HepG2 (cell line): ENCODE data around the gene C1R. TPM values are rescaled to one million over a fixed set of nuclear protein-coding genes. Genes with fewer than 3 reads are reported as not detected.

Source experiments
- ARNT2 ChIP-seq: sonication (generic); formaldehyde crosslinking; IDR thresholded peaks from 2 replicates; pipeline ENCODE4 v1.8.0; 2022; ENCODE audit warnings: mild to moderate bottlenecking, low read depth, missing genetic modification reagents, moderate library complexity
- CCAR2 ChIP-seq: fragments of 200-400 bp; formaldehyde crosslinking; optimal IDR thresholded peaks from 2 replicates; pipeline ENCODE3; 2018; ENCODE audit warnings: low read depth, mild to moderate bottlenecking, low read length, moderate library complexity
- DNMT3B ChIP-seq: conservative IDR thresholded peaks from 2 replicates; pipeline ENCODE4 v1.6.1; 2016; ENCODE audit warnings: missing biosample characterization, control low read depth
- GTF2F1 ChIP-seq: fragments of 150-350 bp; IDR thresholded peaks from 2 replicates; pipeline ENCODE4 v1.6.1; 2014; ENCODE audit warnings: low read length
- GZF1 ChIP-seq: sonication (generic); formaldehyde crosslinking; IDR thresholded peaks from 2 replicates; pipeline ENCODE4 v1.5.1; 2020; ENCODE audit warnings: mild to moderate bottlenecking, missing genetic modification reagents
- HNRNPK ChIP-seq: fragments of 200-400 bp; formaldehyde crosslinking; IDR thresholded peaks from 2 replicates; pipeline ENCODE4 v1.6.1; 2018; ENCODE audit warnings: low read length, low read depth, moderate library complexity, mild to moderate bottlenecking; ENCODE audit not compliant: poor library complexity, severe bottlenecking
- HOXA7 ChIP-seq: sonication (generic); formaldehyde crosslinking; IDR thresholded peaks from 2 replicates; pipeline ENCODE4 v1.8.1; 2022; ENCODE audit warnings: mild to moderate bottlenecking, missing genetic modification reagents, moderate library complexity
- KMT2A ChIP-seq: sonication (generic); formaldehyde crosslinking; IDR thresholded peaks from 2 replicates; pipeline ENCODE4 v1.4.0; 2020; ENCODE audit warnings: missing genetic modification reagents
- KMT2B ChIP-seq: IDR thresholded peaks from 2 replicates; pipeline ENCODE4 v1.6.1; 2016; ENCODE audit warnings: missing genetic modification reagents, missing compliant biosample characterization
- NCOA2 ChIP-seq: sonication (generic); formaldehyde crosslinking; IDR thresholded peaks from 2 replicates; pipeline ENCODE4 v1.8.0; 2022; ENCODE audit warnings: inconsistent platforms
- NRL ChIP-seq: sonication (generic); formaldehyde crosslinking; IDR thresholded peaks from 2 replicates; pipeline ENCODE4 v1.5.0; 2020; ENCODE audit warnings: missing genetic modification reagents, mild to moderate bottlenecking, moderate library complexity, borderline replicate concordance
- ZBTB1 ChIP-seq: sonication (generic); formaldehyde crosslinking; IDR thresholded peaks from 2 replicates; pipeline ENCODE4 v1.4.0; 2020; ENCODE audit warnings: missing genetic modification reagents, borderline replicate concordance
- ZBTB7B ChIP-seq: sonication (generic); formaldehyde crosslinking; IDR thresholded peaks from 2 replicates; pipeline ENCODE4 v1.4.0; 2020; ENCODE audit warnings: missing genetic modification reagents
- ZFYVE20 ChIP-seq: sonication (generic); formaldehyde crosslinking; IDR thresholded peaks from 2 replicates; pipeline ENCODE4 v1.8.0; 2023; ENCODE audit warnings: low read depth, mild to moderate bottlenecking, moderate library complexity, missing genetic modification reagents, borderline replicate concordance
- ZNF124 ChIP-seq: sonication (generic); formaldehyde crosslinking; IDR thresholded peaks from 2 replicates; pipeline ENCODE4 v1.4.0; 2020; ENCODE audit warnings: missing genetic modification reagents
- ZNF329 ChIP-seq: sonication (generic); formaldehyde crosslinking; IDR thresholded peaks from 2 replicates; pipeline ENCODE4 v1.9.0; 2021; ENCODE audit warnings: low read depth, mild to moderate bottlenecking, missing genetic modification reagents
- ZNF557 ChIP-seq: sonication (generic); formaldehyde crosslinking; IDR thresholded peaks from 2 replicates; pipeline ENCODE4 v1.4.0; 2020; ENCODE audit warnings: missing genetic modification reagents
- ZNF782 ChIP-seq: sonication (generic); formaldehyde crosslinking; IDR thresholded peaks from 2 replicates; pipeline ENCODE4 v1.4.0; 2020; ENCODE audit warnings: missing genetic modification reagents, mild to moderate bottlenecking, borderline replicate concordance
- ZNF790 ChIP-seq: sonication (generic); formaldehyde crosslinking; IDR thresholded peaks from 2 replicates; pipeline ENCODE4 v1.8.0; 2022; ENCODE audit warnings: missing genetic modification reagents, mild to moderate bottlenecking, borderline replicate concordance
- polyA plus RNA-seq, 8 experiments: library from polyadenylated mRNA; depleted of rRNA in 3 of 8; stranded (reverse) in 7 of 8; unstranded in 1 of 8; fragments of >200 nt; fragmentation: Illumina TruSeq in 4 of 8; extraction: Trizol in 4 of 8; gene quantifications; 2 replicates each; pipeline versions ENCODE4 v1.2.1 to v1.2.3, GENCODE V29; 2011 to 2016; ENCODE audit warnings: low read depth in 4 of 8, missing spikeins in 1 of 8, mixed read lengths in 1 of 8; ENCODE audit not compliant: insufficient read depth in 1 of 8
- total RNA-seq, 5 experiments: library from RNA; depleted of rRNA; stranded (reverse); fragments of >200 nt; fragmentation: Illumina TruSeq; extraction: Trizol; gene quantifications; 2 replicates each; pipeline ENCODE4 v1.2.3, GENCODE V29; 2016; ENCODE audit warnings: low read depth in 1 of 5
- TF ChIP-seq, protein P1 (sequence below): sonication (generic); formaldehyde crosslinking; IDR thresholded peaks from 2 replicates; pipeline ENCODE4 v1.5.0; 2020; ENCODE audit warnings: mild to moderate bottlenecking, missing genetic modification reagents
- TF ChIP-seq, protein P2 (sequence below): sonication (generic); formaldehyde crosslinking; IDR thresholded peaks from 2 replicates; pipeline ENCODE4 v1.8.1; 2023; ENCODE audit warnings: mild to moderate bottlenecking, missing genetic modification reagents
- TF ChIP-seq, protein P3 (sequence below): sonication (generic); formaldehyde crosslinking; IDR thresholded peaks from 2 replicates; pipeline ENCODE4 v1.4.0; 2020; ENCODE audit warnings: missing genetic modification reagents, borderline replicate concordance
- TF ChIP-seq, protein P4 (sequence below): sonication (generic); formaldehyde crosslinking; IDR thresholded peaks from 2 replicates; pipeline ENCODE4 v1.9.0; 2021; ENCODE audit warnings: missing genetic modification reagents, borderline replicate concordance

The C1R gene
- total and polyA plus RNA-seq, 2 of the 13 experiments (the other 11 are each of a cell fraction or from before 2014, with no cell fraction given) = 3.5 to 6.5 TPM

DNA sequence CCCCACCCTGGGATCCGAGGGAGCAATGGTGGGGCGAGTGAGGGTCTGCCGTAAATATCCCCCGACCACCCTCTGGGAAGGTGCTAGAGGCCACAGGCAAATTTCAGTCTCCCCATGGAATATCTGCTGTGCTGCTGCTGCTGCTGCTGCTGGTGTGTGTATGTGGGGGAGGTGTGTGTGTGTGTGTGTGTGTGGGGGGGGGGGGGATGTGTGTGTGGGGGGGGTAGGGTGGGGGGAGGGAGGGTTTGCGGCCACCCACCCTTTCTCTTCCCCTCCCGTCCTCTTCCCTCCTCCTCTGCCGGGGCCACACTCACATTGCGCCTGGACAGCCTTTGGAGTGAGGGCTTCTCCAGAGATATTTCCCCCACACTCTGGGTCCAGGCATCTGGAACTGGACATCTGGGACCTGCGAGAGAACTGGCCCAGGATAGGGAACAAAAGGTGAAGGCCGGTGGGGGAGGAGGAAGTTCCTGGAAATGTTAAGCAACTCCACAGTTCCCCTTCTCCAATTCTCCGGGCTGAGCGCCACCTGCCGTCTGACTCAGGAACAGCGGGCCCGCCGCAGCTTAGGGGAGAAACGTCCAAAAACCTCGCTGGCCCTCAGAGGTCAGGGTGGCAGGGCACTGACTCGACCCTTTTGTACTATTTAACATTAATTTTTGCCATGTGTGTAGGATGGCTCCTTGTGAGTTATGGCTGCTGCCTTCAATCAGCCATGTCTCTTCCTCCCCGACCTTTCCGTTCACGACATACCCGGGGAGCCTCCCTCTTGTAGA, 16.7 kb upstream of the C1R start, which contains the start of gene C1RL (continued):
- TF ChIP-seq GTF2F1 (no peak), ARNT2 (CRISPR knock-in tag) (no peak), ZNF124 (CRISPR knock-in tag) (no peak), CCAR2 (peak; percentile 73), ZFYVE20 (CRISPR knock-in tag) (no peak), NCOA2 (peak; percentile 86), DNMT3B (CRISPR knock-in tag) (no peak), KMT2B (CRISPR knock-in tag) (no peak), GZF1 (no peak), ZNF782 (CRISPR knock-in tag) (no peak; the same call in 1 of the 2 replicates), ZBTB1 (CRISPR knock-in tag) (no peak), ZNF557 (CRISPR knock-in tag) (no peak), ZBTB7B (CRISPR knock-in tag) (no peak), NRL (no peak), HOXA7 (no peak), ZNF790 (CRISPR knock-in tag) (no peak), ZNF329 (CRISPR knock-in tag) (no peak), KMT2A (CRISPR knock-in tag) (no peak), HNRNPK (no peak)
- TF ChIP-seq, protein P1, sequence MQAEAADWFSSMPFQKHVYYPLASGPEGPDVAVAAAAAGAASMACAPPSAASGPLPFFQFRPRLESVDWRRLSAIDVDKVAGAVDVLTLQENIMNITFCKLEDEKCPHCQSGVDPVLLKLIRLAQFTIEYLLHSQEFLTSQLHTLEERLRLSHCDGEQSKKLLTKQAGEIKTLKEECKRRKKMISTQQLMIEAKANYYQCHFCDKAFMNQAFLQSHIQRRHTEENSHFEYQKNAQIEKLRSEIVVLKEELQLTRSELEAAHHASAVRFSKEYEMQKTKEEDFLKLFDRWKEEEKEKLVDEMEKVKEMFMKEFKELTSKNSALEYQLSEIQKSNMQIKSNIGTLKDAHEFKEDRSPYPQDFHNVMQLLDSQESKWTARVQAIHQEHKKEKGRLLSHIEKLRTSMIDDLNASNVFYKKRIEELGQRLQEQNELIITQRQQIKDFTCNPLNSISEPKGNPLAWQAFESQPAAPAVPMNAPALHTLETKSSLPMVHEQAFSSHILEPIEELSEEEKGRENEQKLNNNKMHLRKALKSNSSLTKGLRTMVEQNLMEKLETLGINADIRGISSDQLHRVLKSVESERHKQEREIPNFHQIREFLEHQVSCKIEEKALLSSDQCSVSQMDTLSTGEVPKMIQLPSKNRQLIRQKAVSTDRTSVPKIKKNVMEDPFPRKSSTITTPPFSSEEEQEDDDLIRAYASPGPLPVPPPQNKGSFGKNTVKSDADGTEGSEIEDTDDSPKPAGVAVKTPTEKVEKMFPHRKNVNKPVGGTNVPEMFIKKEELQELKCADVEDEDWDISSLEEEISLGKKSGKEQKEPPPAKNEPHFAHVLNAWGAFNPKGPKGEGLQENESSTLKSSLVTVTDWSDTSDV = no peak
- TF ChIP-seq, protein P2, sequence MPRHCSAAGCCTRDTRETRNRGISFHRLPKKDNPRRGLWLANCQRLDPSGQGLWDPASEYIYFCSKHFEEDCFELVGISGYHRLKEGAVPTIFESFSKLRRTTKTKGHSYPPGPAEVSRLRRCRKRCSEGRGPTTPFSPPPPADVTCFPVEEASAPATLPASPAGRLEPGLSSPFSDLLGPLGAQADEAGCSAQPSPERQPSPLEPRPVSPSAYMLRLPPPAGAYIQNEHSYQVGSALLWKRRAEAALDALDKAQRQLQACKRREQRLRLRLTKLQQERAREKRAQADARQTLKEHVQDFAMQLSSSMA (CRISPR knock-in tag) = no peak; the same call in 1 of the 2 replicates
- TF ChIP-seq, protein P3, sequence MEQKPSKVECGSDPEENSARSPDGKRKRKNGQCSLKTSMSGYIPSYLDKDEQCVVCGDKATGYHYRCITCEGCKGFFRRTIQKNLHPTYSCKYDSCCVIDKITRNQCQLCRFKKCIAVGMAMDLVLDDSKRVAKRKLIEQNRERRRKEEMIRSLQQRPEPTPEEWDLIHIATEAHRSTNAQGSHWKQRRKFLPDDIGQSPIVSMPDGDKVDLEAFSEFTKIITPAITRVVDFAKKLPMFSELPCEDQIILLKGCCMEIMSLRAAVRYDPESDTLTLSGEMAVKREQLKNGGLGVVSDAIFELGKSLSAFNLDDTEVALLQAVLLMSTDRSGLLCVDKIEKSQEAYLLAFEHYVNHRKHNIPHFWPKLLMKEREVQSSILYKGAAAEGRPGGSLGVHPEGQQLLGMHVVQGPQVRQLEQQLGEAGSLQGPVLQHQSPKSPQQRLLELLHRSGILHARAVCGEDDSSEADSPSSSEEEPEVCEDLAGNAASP (CRISPR knock-in tag) = peak; percentile 83; the same call in 1 of the 2 replicates
- TF ChIP-seq, protein P4, sequence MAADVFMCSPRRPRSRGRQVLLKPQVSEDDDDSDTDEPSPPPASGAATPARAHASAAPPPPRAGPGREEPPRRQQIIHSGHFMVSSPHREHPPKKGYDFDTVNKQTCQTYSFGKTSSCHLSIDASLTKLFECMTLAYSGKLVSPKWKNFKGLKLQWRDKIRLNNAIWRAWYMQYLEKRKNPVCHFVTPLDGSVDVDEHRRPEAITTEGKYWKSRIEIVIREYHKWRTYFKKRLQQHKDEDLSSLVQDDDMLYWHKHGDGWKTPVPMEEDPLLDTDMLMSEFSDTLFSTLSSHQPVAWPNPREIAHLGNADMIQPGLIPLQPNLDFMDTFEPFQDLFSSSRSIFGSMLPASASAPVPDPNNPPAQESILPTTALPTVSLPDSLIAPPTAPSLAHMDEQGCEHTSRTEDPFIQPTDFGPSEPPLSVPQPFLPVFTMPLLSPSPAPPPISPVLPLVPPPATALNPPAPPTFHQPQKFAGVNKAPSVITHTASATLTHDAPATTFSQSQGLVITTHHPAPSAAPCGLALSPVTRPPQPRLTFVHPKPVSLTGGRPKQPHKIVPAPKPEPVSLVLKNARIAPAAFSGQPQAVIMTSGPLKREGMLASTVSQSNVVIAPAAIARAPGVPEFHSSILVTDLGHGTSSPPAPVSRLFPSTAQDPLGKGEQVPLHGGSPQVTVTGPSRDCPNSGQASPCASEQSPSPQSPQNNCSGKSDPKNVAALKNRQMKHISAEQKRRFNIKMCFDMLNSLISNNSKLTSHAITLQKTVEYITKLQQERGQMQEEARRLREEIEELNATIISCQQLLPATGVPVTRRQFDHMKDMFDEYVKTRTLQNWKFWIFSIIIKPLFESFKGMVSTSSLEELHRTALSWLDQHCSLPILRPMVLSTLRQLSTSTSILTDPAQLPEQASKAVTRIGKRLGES = no peak
